ENCODE measurements around the gene SHISA9. TPM values are rescaled to one million over a fixed set of nuclear protein-coding genes. Genes with fewer than 3 reads are reported as not detected.

The SHISA9 gene
- total RNA-seq, 4 donors from 2014 or later = 0.30 to 3.1 (median 0.66) TPM

DNA sequence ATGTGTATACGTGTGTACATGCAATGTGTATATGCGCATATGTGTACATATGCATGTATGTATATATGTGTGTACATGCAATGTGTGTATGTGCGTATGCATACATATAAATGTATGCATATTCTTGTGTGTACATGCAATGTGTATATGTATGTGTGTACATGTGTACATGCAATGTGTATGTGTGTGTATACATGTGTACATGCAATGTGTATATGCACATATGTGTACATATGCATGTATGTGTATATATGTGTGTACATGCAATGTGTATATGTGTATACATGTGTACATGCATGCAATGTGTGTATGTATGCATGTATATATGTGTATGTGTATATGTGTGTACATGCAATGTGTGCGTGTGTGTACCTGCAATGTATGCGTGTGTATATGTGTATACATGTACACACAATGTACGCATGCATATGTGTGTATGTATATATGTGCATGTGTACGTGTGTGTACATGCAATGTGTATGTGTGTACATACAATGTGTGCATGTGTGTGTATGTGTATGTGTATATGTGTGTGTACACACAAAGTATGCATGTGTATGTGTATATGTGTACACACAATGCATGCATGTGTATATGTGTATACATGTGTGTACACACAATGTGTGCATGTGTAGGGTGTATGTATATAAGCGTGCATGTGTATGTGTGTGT lies 167.7 kb downstream of the SHISA9 start:
- DNase-seq (ENCODE audit: low spot score in 2 of 2) = no peak
- TF ChIP-seq CTCF (IDR thresholded peaks at IDR 0.05) (peak in 1 of 3 donors; percentile 5), POLR2A (IDR thresholded peaks at IDR 0.05) (no peak)
- 97 to 98% methylated on average over 8 of the region's 8 CpGs for WGBS, 2 donors
- H3K4me3 ChIP-seq (ENCODE audit: low read depth, poor library complexity, severe bottlenecking) = no peak overlapping the region
- intact Hi-C loops (cut with DNase I; ENCODE audit: low total_unique reads) = no loop called here

DNA sequence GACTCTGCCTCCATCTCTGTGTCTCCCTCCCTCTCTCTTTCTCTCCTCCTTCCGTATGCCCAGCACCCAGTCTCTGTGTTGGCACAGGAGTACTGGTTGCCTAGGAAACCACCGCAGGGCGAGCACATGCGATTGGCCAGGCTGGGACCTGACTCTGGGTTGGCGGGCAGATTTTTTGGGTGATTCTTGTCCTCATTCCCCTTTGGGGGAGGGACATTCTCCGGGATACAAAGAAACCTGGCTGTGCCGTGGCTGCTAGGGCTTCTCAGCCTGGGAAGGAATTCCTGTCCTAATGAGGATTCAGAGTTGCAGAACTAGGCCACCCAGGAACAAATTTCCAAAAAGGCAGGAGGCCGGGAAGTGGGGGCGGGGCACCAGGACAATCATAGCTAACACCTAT lies 168.9 kb downstream of the SHISA9 start:
- intact Hi-C loops (cut with DNase I; ENCODE audit: low total_unique reads) = no loop called here
- H3K4me3 ChIP-seq (ENCODE audit: low read depth, poor library complexity, severe bottlenecking) = no peak overlapping the region
- TF ChIP-seq CTCF (IDR thresholded peaks at IDR 0.05) = no peak
- TF ChIP-seq POLR2A (IDR thresholded peaks at IDR 0.05) = no peak
- peak in 1 of 2 donors; percentile 48 for DNase-seq (ENCODE audit: low spot score in 2 of 2)
- WGBS, 2 donors = 8 to 12% methylated on average over 9 of the region's 9 CpGs

GRCh38 chr16:13076878-13077277 lies 175.5 kb downstream of the SHISA9 start:
- WGBS, 2 donors = 76% methylated on average over 6 of the region's 6 CpGs
- no peak overlapping the region for H3K4me3 ChIP-seq (ENCODE audit: low read depth, poor library complexity, severe bottlenecking)
- intact Hi-C loops (cut with DNase I; ENCODE audit: low total_unique reads) = no loop called here
- TF ChIP-seq CTCF (IDR thresholded peaks at IDR 0.05) (no peak), POLR2A (IDR thresholded peaks at IDR 0.05) (no peak)
- no peak for DNase-seq (ENCODE audit: low spot score in 2 of 2)

GRCh38 chr16:13077816-13078215 lies 176.4 kb downstream of the SHISA9 start:
- 72 to 77% methylated on average over 1 of the region's 1 CpG for WGBS, 2 donors
- no peak overlapping the region for H3K4me3 ChIP-seq (ENCODE audit: low read depth, poor library complexity, severe bottlenecking)
- DNase-seq (ENCODE audit: low spot score in 2 of 2) = no peak
- intact Hi-C loops (cut with DNase I; ENCODE audit: low total_unique reads) = no loop called here
- no peak for TF ChIP-seq CTCF (IDR thresholded peaks at IDR 0.05)
- no peak for TF ChIP-seq POLR2A (IDR thresholded peaks at IDR 0.05)

DNA sequence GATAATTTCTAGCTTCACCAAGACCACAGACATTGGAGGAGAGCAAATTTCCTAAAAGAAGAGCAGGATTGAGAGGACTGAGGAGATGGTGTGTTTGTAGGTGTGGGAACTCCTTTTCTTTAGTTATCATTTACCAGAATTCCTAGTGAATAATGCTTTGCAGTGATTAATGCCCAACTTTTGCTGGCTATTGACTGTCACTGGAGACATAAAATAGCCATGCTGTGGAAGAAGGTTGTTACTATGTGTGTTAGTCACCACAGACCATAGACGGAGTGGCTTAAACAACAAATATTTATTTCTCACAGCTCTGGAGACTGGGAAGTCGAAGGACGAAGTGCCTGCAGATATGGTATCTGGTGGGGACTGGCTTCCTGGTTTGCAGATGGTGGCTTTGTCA lies 179.1 kb downstream of the SHISA9 start:
- no peak for TF ChIP-seq POLR2A (IDR thresholded peaks at IDR 0.05)
- no peak for TF ChIP-seq CTCF (IDR thresholded peaks at IDR 0.05)
- intact Hi-C loops (cut with DNase I; ENCODE audit: low total_unique reads) = no loop called here
- no peak overlapping the region for H3K4me3 ChIP-seq (ENCODE audit: low read depth, poor library complexity, severe bottlenecking)
- DNase-seq (ENCODE audit: low spot score in 2 of 2) = peak in 1 of 2 donors; percentile 2
- WGBS, 2 donors = 89 to 92% methylated on average over 3 of the region's 3 CpGs

GRCh38 chr16:13081825-13082331 lies 180.5 kb downstream of the SHISA9 start:
- no peak for DNase-seq (ENCODE audit: low spot score in 2 of 2)
- 76 to 88% methylated on average over 5 of the region's 5 CpGs for WGBS, 2 donors
- intact Hi-C loops (cut with DNase I; ENCODE audit: low total_unique reads) = no loop called here
- no peak overlapping the region for H3K4me3 ChIP-seq (ENCODE audit: low read depth, poor library complexity, severe bottlenecking)
- TF ChIP-seq CTCF (IDR thresholded peaks at IDR 0.05) (no peak), POLR2A (IDR thresholded peaks at IDR 0.05) (no peak)
